A673 (cell line): ENCODE measurements around the gene TSG101.

Experiments
- EZH2 ChIP-seq: fragments of 200-600 bp; sonication (generic); IDR thresholded peaks from 2 replicates; pipeline ENCODE4 v1.6.1; 2017; ENCODE audit warnings: borderline replicate concordance, low read depth, mild to moderate bottlenecking, mixed read lengths, antibody characterized with exemption, low read length; ENCODE audit not compliant: poor library complexity, severe bottlenecking
- TF ChIP-seq, protein P1 (sequence below): fragments of 300-800, 200-600 bp; sonication (generic); conservative IDR thresholded peaks from 2 replicates; pipeline ENCODE4 v1.5.1; 2017; ENCODE audit warnings: low read depth, mild to moderate bottlenecking, antibody characterized with exemption, low read length, moderate library complexity, mixed read lengths

DNA sequence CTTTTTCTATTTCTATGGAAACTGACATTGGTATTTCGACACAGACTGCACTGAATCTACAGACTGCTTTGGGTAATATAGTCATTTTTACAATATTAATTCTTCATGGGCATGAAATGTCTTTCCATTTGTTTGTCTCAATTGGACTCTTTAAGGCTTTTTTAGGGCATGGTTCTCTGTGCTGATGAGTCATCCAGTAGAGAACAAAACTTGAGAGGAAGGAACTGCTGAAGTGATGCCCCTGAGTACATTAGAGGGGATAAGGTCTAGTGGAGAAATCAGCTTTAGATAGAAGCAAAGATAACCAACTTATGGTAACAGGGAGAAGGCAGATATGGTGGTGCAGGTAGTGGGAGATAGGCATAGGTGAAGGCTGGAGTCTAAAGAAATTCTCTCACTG is 25.1 kb downstream of the TSG101 start:
- TF ChIP-seq, protein P1, sequence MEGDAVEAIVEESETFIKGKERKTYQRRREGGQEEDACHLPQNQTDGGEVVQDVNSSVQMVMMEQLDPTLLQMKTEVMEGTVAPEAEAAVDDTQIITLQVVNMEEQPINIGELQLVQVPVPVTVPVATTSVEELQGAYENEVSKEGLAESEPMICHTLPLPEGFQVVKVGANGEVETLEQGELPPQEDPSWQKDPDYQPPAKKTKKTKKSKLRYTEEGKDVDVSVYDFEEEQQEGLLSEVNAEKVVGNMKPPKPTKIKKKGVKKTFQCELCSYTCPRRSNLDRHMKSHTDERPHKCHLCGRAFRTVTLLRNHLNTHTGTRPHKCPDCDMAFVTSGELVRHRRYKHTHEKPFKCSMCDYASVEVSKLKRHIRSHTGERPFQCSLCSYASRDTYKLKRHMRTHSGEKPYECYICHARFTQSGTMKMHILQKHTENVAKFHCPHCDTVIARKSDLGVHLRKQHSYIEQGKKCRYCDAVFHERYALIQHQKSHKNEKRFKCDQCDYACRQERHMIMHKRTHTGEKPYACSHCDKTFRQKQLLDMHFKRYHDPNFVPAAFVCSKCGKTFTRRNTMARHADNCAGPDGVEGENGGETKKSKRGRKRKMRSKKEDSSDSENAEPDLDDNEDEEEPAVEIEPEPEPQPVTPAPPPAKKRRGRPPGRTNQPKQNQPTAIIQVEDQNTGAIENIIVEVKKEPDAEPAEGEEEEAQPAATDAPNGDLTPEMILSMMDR = no peak
- no peak for TF ChIP-seq EZH2
